H1 (cell line): ENCODE results near the gene GPC3. TPM values are rescaled to one million over a fixed set of nuclear protein-coding genes. Genes with fewer than 3 reads are reported as not detected.

Source experiments
- CTCF ChIA-PET: fragments of 300-600 bp; sonication (Branson Sonifier 250); formaldehyde crosslinking; loops from one replicate; lab custom pipeline; 2021; ENCODE audit not compliant: partially characterized antibody; lab: Charles Lee
- POLR2A ChIA-PET: fragments of 300-600 bp; sonication (Branson Sonifier 250); formaldehyde crosslinking; loops from one replicate; lab custom pipeline; 2021; ENCODE audit warnings: inconsistent platforms; ENCODE audit not compliant: partially characterized antibody; lab: Charles Lee
- DNase-seq, 2 experiments: peaks; one replicate each; pipeline versions ENCODE4 v3.0.0 to v3.0.0-alpha.2; 2010 to 2022; ENCODE audit warnings: low spot score in 2 of 2, low read depth in 1 of 2, mixed read lengths in 1 of 2
- FAIRE-seq: peaks from 2 replicates; lab custom pipeline; 2011; peaks lifted over from hg19 to GRCh38; lab: Jason Lieb, UNC
- H2AFZ ChIP-seq: 2 replicates; pipeline ENCODE4 v1.8.1; 2012; ENCODE audit warnings: low read length, inconsistent platforms
- H2AK5ac ChIP-seq: 2 replicates; pipeline ENCODE4 v1.6.1; 2013; ENCODE audit warnings: low read depth, low read length
- H2BK120ac ChIP-seq: replicated peaks from 2 replicates; pipeline ENCODE3; 2013; ENCODE audit warnings: low read depth, low read length, inconsistent platforms
- H2BK12ac ChIP-seq: 2 replicates; pipeline ENCODE4 v1.6.1; 2013; ENCODE audit warnings: low read depth, low read length
- H2BK15ac ChIP-seq: 2 replicates; pipeline ENCODE4 v1.6.1; 2013; ENCODE audit warnings: low read length
- H2BK20ac ChIP-seq: 2 replicates; pipeline ENCODE4 v1.6.1; 2013; ENCODE audit warnings: low read length
- H2BK5ac ChIP-seq: 2 replicates; pipeline ENCODE4 v1.6.1; 2013; ENCODE audit warnings: low read depth, low read length
- H3K14ac ChIP-seq: 2 replicates; pipeline ENCODE4 v1.6.1; 2013; ENCODE audit warnings: inconsistent platforms; ENCODE audit not compliant: insufficient read length
- H3K18ac ChIP-seq: 2 replicates; pipeline ENCODE4 v1.6.1; 2013; ENCODE audit warnings: low read length; ENCODE audit errors: extremely low read depth
- H3K23ac ChIP-seq: 2 replicates; pipeline ENCODE4 v1.6.1; 2013; ENCODE audit warnings: inconsistent platforms; ENCODE audit not compliant: insufficient read length
- H3K23me2 ChIP-seq: 2 replicates; pipeline ENCODE4 v1.6.1; 2013; ENCODE audit warnings: low read depth, low read length
- H3K27ac ChIP-seq: 2 replicates; pipeline ENCODE4 v1.6.1; 2011; ENCODE audit warnings: low read depth, low read length, inconsistent platforms
- H3K27me3 ChIP-seq, 4 experiments: replicated peaks in 1 of 4; 1 replicate in 1 of 4; 2 replicates in 3 of 4; pipeline versions ENCODE4 v1.6.1 to v1.8.1; 2011 to 2013; ENCODE audit warnings: low read length in 3 of 4, mild to moderate bottlenecking in 3 of 4, inconsistent platforms in 2 of 4, mixed read lengths in 2 of 4, moderate library complexity in 1 of 4; ENCODE audit not compliant: control insufficient read depth in 3 of 4, insufficient read depth in 3 of 4; ENCODE audit errors: extremely low read depth in 1 of 4
- H3K36me3 ChIP-seq, 4 experiments: 2 replicates each; pipeline versions ENCODE4 v1.6.1 to v1.8.1; 2011 to 2013; ENCODE audit warnings: mild to moderate bottlenecking in 4 of 4, low read length in 3 of 4, moderate library complexity in 2 of 4, control low read depth in 1 of 4, inconsistent platforms in 1 of 4; ENCODE audit not compliant: insufficient read depth in 4 of 4, control insufficient read depth in 2 of 4
- H3K4ac ChIP-seq: replicated peaks from 2 replicates; pipeline ENCODE3; 2013; ENCODE audit warnings: low read length, low read depth, mixed read lengths, inconsistent platforms; ENCODE audit not compliant: insufficient read length
- H3K4me1 ChIP-seq, 4 experiments: replicated peaks in 1 of 4; 1 replicate in 1 of 4; 2 replicates in 3 of 4; pipeline versions ENCODE4 v1.6.1 to v1.8.1; 2011 to 2013; ENCODE audit warnings: low read length in 3 of 4, inconsistent platforms in 2 of 4, mixed read lengths in 1 of 4; ENCODE audit not compliant: insufficient read depth in 4 of 4, control insufficient read depth in 3 of 4
- H3K4me2 ChIP-seq, 2 experiments: 2 replicates each; pipeline versions ENCODE4 v1.6.1 to v1.8.1; 2011 to 2013; ENCODE audit warnings: low read depth in 2 of 2, low read length in 2 of 2, control low read depth in 1 of 2, inconsistent platforms in 1 of 2, mild to moderate bottlenecking in 1 of 2; ENCODE audit not compliant: insufficient read depth in 1 of 2
- H3K4me3 ChIP-seq, 4 experiments: fragments of 200-600, 300-600 bp in 1 of 4; sonication (generic), shearing (Covaris generic), sonication (Bioruptor Twin) in 1 of 4; 2 replicates each; pipeline versions ENCODE4 v1.5.1 to v1.8.1; 2011 to 2016; ENCODE audit warnings: low read length in 4 of 4, low read depth in 3 of 4, control low read depth in 2 of 4, inconsistent platforms in 2 of 4, mild to moderate bottlenecking in 2 of 4, mixed read lengths in 1 of 4, moderate library complexity in 1 of 4; ENCODE audit not compliant: insufficient read depth in 2 of 4; ENCODE audit errors: extremely low read depth in 1 of 4
- H3K56ac ChIP-seq: replicated peaks from 2 replicates; pipeline ENCODE3; 2013; ENCODE audit warnings: low read depth, mild to moderate bottlenecking, mixed read lengths, low read length, inconsistent platforms; ENCODE audit not compliant: insufficient read length
- H3K79me1 ChIP-seq: 2 replicates; pipeline ENCODE4 v1.6.1; 2013; ENCODE audit warnings: low read depth, low read length, control low read depth
- H3K79me2 ChIP-seq, 2 experiments: 2 replicates each; pipeline versions ENCODE4 v1.6.1 to v1.8.1; 2012 to 2013; ENCODE audit warnings: low read length in 2 of 2, mild to moderate bottlenecking in 2 of 2, inconsistent platforms in 1 of 2; ENCODE audit not compliant: insufficient read depth in 2 of 2, control insufficient read depth in 1 of 2
- H3K9ac ChIP-seq, 4 experiments: replicated peaks in 1 of 4; 1 replicate in 1 of 4; 2 replicates in 3 of 4; pipeline versions ENCODE4 v1.6.1 to v1.8.1; 2011 to 2013; ENCODE audit warnings: low read depth in 3 of 4, low read length in 3 of 4, control low read depth in 2 of 4, mild to moderate bottlenecking in 2 of 4, moderate library complexity in 2 of 4, inconsistent platforms in 1 of 4; ENCODE audit errors: extremely low read depth in 1 of 4
- H3K9me3 ChIP-seq, 2 experiments: 2 replicates each; pipeline versions ENCODE4 v1.6.1 to v1.8.1; 2012 to 2013; ENCODE audit warnings: mild to moderate bottlenecking in 2 of 2, moderate library complexity in 2 of 2, control low read depth in 1 of 2, inconsistent platforms in 1 of 2, low read depth in 1 of 2, low read length in 1 of 2, mixed read lengths in 1 of 2; ENCODE audit not compliant: insufficient read depth in 2 of 2
- H4K20me1 ChIP-seq, 2 experiments: replicated peaks in 1 of 2; 2 replicates each; pipeline versions ENCODE3 to v1.8.1; 2011 to 2013; ENCODE audit warnings: inconsistent platforms in 2 of 2, low read length in 2 of 2, mild to moderate bottlenecking in 1 of 2; ENCODE audit not compliant: insufficient read depth in 2 of 2, control insufficient read depth in 1 of 2
- H4K5ac ChIP-seq: 2 replicates; pipeline ENCODE4 v1.6.1; 2013; ENCODE audit warnings: low read length, low read depth, mixed read lengths, inconsistent platforms; ENCODE audit not compliant: insufficient read length
- H4K8ac ChIP-seq: 2 replicates; pipeline ENCODE4 v1.8.0; 2013; ENCODE audit warnings: mild to moderate bottlenecking, moderate library complexity, low read length, inconsistent platforms; ENCODE audit not compliant: insufficient read depth; ENCODE audit errors: extremely low read depth
- H4K91ac ChIP-seq: replicated peaks from 2 replicates; pipeline ENCODE3; 2013; ENCODE audit warnings: low read length, mixed read lengths, inconsistent platforms; ENCODE audit not compliant: insufficient read length
- KDM4A ChIP-seq: IDR thresholded peaks from one replicate; pipeline ENCODE4 v1.7.1; 2012; ENCODE audit warnings: low read depth, mild to moderate bottlenecking, moderate library complexity, low read length, inconsistent platforms; ENCODE audit not compliant: severe bottlenecking
- RAD21 ChIP-seq, 2 experiments: IDR thresholded peaks in 1 of 2; conservative IDR thresholded peaks in 1 of 2; 2 replicates each; pipeline ENCODE4 v1.6.1; 2011; ENCODE audit warnings: low read depth in 2 of 2, low read length in 2 of 2, improper control_type of control experiment in 1 of 2, inconsistent platforms in 1 of 2, mild to moderate bottlenecking in 1 of 2, moderate library complexity in 1 of 2
- WGBS, 2 experiments: shearing (Covaris generic) in 1 of 2; methylation state at CpG; one replicate each; pipeline versions ENCODE4 v1.1.6 to v1.1.7; 2013 to 2015; ENCODE audit warnings: low lambda C conversion rate in 2 of 2, mixed read lengths in 2 of 2, inconsistent platforms in 1 of 2, low coverage in 1 of 2, missing lambda C conversion rate in 1 of 2; ENCODE audit not compliant: insufficient replicate concordance in 2 of 2, insufficient coverage in 1 of 2, insufficient read length in 1 of 2; ENCODE audit errors: extremely low coverage in 1 of 2, missing lambda C conversion rate in 1 of 2; 5-methylcytosine and 5-hydroxymethylcytosine counted together
- polyA plus RNA-seq, 7 experiments: library from polyadenylated mRNA; depleted of rRNA in 3 of 7; stranded (reverse) in 5 of 7; unstranded in 2 of 7; fragments of >200 nt in 5 of 7; fragments of 200-250 nt in 2 of 7; gene quantifications; 1 replicate in 5 of 7; 2 replicates in 1 of 7; 4 replicates in 1 of 7; pipeline versions ENCODE4 v1.2.1 to v1.2.3, GENCODE V29; 2011 to 2013; ENCODE audit warnings: missing spikeins in 2 of 7, mixed read lengths in 2 of 7
- total RNA-seq: library from RNA; stranded (reverse); fragmentation: NEBNext Ultra II Directional; extraction: Animal tissue kit (Norgen Biotek cat#: 25700); gene quantifications from 2 replicates; pipeline ENCODE4 v1.2.1, GENCODE V29; 2021

The GPC3 gene
- total and polyA plus RNA-seq, 2 of the 8 experiments (the other 6 are each of a cell fraction or from before 2014, with no cell fraction given), result 64.8 to 71.9 TPM

DNA sequence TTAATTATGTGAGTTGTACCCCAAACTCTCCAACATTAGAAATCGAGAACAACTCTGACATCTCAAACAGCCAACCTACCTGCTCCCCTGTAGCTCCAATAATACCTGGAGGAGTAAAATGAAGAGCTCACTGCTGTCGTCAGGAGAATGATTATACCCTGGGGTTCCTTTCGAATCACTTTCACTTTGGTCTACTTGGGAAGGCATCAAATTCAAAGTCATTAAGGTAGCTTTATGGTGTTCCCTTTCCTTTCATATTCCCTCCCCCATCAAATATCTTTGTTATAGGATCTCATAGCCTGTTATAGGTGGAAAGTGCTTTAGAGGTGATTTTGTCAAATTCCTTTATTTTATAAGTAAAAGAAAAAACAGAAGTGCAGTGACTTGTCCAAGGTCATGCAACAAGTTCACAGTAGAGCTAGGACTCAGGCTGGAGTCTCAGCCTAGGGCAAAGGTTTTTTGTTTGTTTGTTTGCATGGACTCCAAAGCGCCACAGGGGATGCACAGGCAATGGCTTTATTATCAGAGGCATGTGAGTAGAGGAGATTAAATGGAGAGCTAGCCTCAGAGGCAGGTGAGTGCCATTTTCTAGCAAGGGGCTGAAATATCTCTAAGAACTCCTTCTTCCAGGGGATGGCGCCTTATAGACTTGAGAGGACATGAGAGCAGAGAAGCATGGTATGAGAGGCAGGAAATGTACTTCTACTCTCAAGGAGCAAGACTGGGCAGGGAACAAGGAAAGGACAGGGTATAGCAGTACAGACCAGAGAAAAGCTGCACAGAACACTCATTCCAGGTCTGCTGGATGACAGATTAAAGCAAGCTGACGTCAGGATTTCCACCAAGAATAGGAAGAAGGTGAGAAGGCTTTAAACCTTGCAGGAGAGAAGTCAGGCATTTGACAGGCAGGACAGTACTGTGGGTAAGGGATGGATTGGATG is 308.0 kb downstream of the GPC3 start:
- CTCF ChIA-PET, result interaction anchor here (0.6 to 1.7 kb wide), 2 partner anchors 19 to 767 kb away, joined by 3 to 4 read pairs; no protein-coding TSS in a partner anchor
- H3K4me2 ChIP-seq, result no peak overlapping the region
- FAIRE-seq, result no peak

More for the DNA sequence above, 308.0 kb downstream of the GPC3 start:
- Histone ChIP-seq H3K36me3 (no peaks in the 10 kb centered on the region), H4K8ac (no peak overlapping the region), H3K4me3 (no peak overlapping the region), H3K27ac (no peak overlapping the region), H3K27me3 (no peaks in the 10 kb centered on the region), H3K18ac (no peak overlapping the region), H3K14ac (no peak overlapping the region)
- TF ChIP-seq RAD21 (IDR thresholded peaks at IDR 0.05 in 1 of 2, conservative IDR thresholded peaks at IDR 0.05 in 1 of 2; ENCODE audit: low read depth in 2 of 2, low read length in 2 of 2) (peak in 1 of 2 experiments; percentile 17; a peak in 1 of 4 replicates), KDM4A (no peak)
- TF ChIP-seq, all 59 proteins: peak for 1
- Histone ChIP-seq H4K91ac (no peak overlapping the region), H4K20me1 (no peaks in the 10 kb centered on the region), H2BK120ac (no peak overlapping the region), H3K79me2 (no peaks in the 10 kb centered on the region), H2BK15ac (no peak overlapping the region), H3K4me1 (peaks cover 0 to 8% (median 3%) of the 10 kb centered on the region in 4 experiments; a peak in 3 of 7 replicates), H2BK12ac (no peak overlapping the region), H3K23ac (no peak overlapping the region), H2BK20ac (no peak overlapping the region), H2AK5ac (no peak overlapping the region), H3K4ac (no peak overlapping the region), H3K9me3 (no peaks in the 10 kb centered on the region), H2BK5ac (no peak overlapping the region), H3K56ac (no peak overlapping the region), H3K79me1 (no peaks in the 10 kb centered on the region), H3K23me2 (no peaks in the 10 kb centered on the region), H4K5ac (no peak overlapping the region), H2AFZ (no peak overlapping the region), H3K9ac (no peak overlapping the region)
- POLR2A ChIA-PET, result no interaction called here
- 91% methylated on average over 6 of the region's 6 CpGs; no CpG with 5 or more reads in 1 of the 2 experiments for WGBS, 2 experiments
- no peak for DNase-seq
